H1 (cell line): ENCODE results near the gene FCMR. TPM values are rescaled to one million over a fixed set of nuclear protein-coding genes. Genes with fewer than 3 reads are reported as not detected.

Experiments used
- EP300 ChIP-seq, 2 experiments: IDR thresholded peaks; 1 replicate in 1 of 2; 2 replicates in 1 of 2; pipeline ENCODE4 v1.6.1; 2011 to 2012; ENCODE audit warnings: low read depth in 2 of 2, low read length in 2 of 2, mild to moderate bottlenecking in 2 of 2, borderline replicate concordance in 1 of 2, inconsistent platforms in 1 of 2, moderate library complexity in 1 of 2
- polyA plus RNA-seq, 7 experiments: library from polyadenylated mRNA; depleted of rRNA in 3 of 7; stranded (reverse) in 5 of 7; unstranded in 2 of 7; fragments of >200 nt in 5 of 7; fragments of 200-250 nt in 2 of 7; gene quantifications; 1 replicate in 5 of 7; 2 replicates in 1 of 7; 4 replicates in 1 of 7; pipeline versions ENCODE4 v1.2.1 to v1.2.3, GENCODE V29; 2011 to 2013; ENCODE audit warnings: missing spikeins in 2 of 7, mixed read lengths in 2 of 7
- total RNA-seq: library from RNA; stranded (reverse); fragmentation: NEBNext Ultra II Directional; extraction: Animal tissue kit (Norgen Biotek cat#: 25700); gene quantifications from 2 replicates; pipeline ENCODE4 v1.2.1, GENCODE V29; 2021
- TF ChIP-seq, protein P1 (sequence below): IDR thresholded peaks from 2 replicates; pipeline ENCODE4 v1.6.1; 2011; ENCODE audit warnings: low read depth, mild to moderate bottlenecking, low read length; ENCODE audit not compliant: insufficient read depth

FCMR gene
- total and polyA plus RNA-seq, 2 of the 8 experiments (the other 6 are each of a cell fraction or from before 2014, with no cell fraction given): 0.53 TPM; not detected in 1

GRCh38 chr1:206905295-206906164 is 16.2 kb downstream of the FCMR start (continued):
- no peak for TF ChIP-seq EP300 (IDR thresholded peaks at IDR 0.05; ENCODE audit: borderline replicate concordance in 1 of 2, low read depth in 2 of 2, low read length in 2 of 2)
- TF ChIP-seq, protein P1, sequence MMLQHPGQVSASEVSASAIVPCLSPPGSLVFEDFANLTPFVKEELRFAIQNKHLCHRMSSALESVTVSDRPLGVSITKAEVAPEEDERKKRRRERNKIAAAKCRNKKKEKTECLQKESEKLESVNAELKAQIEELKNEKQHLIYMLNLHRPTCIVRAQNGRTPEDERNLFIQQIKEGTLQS: no peak
